GM19238 (cell line): ENCODE measurements around the gene TGM4.
"Not testable (repeated sequence)": the region's sequence is repeated elsewhere in the genome, so short reads cannot be mapped to it uniquely, and the experiment has no call there.

Experiments
- DNase-seq: peaks from one replicate; pipeline ENCODE4 v3.0.0; 2011; ENCODE audit warnings: low spot score; ENCODE audit not compliant: insufficient read length

TGM4 gene

GRCh38 chr3:44874308-44874707, at the start of gene TGM4:
Gene TGM4, plus strand, starts transcription at chr3:44874608. Its CDS starts 71 bp downstream, at chr3:44874679.
- DNase-seq, result no peak

GRCh38 chr3:44825264-44825925, 49.0 kb upstream of the TGM4 start:
- no peak for DNase-seq

GRCh38 chr3:44827196-44827595, 47.2 kb upstream of the TGM4 start:
- no peak for DNase-seq

GRCh38 chr3:44831232-44831631, 43.2 kb upstream of the TGM4 start:
- DNase-seq, result no peak

GRCh38 chr3:44832032-44832431, 42.4 kb upstream of the TGM4 start:
- no peak for DNase-seq

- no peak for DNase-seq
Measured at GRCh38 chr3:44832965-44833364, 41.4 kb upstream of the TGM4 start.

GRCh38 chr3:44833394-44833793, 41.0 kb upstream of the TGM4 start:
- no peak for DNase-seq

GRCh38 chr3:44835684-44836083, 38.7 kb upstream of the TGM4 start:
- DNase-seq, result no peak

GRCh38 chr3:44842376-44842775, 32.0 kb upstream of the TGM4 start:
- no peak for DNase-seq

GRCh38 chr3:44845528-44846520, 28.6 kb upstream of the TGM4 start:
- DNase-seq, result no peak

GRCh38 chr3:44848634-44849033, 25.8 kb upstream of the TGM4 start:
- DNase-seq, result no peak

- DNase-seq, result not testable (repeated sequence)
Measured at GRCh38 chr3:44856663-44857062, 17.7 kb upstream of the TGM4 start.

- no peak for DNase-seq
Measured at GRCh38 chr3:44860117-44860516, 14.3 kb upstream of the TGM4 start.

- peak; percentile 95 for DNase-seq
Measured at GRCh38 chr3:44861412-44862225, 12.8 kb upstream of the TGM4 start, which contains the start of gene TMEM42. Gene TMEM42, plus strand, starts transcription at chr3:44861912. Its CDS starts 13 bp downstream, at chr3:44861925.

GRCh38 chr3:44862226-44862637, 12.2 kb upstream of the TGM4 start:
- DNase-seq, result no peak

- no peak for DNase-seq
Measured at GRCh38 chr3:44865272-44866035, 9.0 kb upstream of the TGM4 start.

- DNase-seq, result no peak
Measured at GRCh38 chr3:44867421-44868111, 6.8 kb upstream of the TGM4 start.

- DNase-seq, result no peak
Measured at GRCh38 chr3:44870375-44871061, 3.9 kb upstream of the TGM4 start.

GRCh38 chr3:44875596-44875995, 1.2 kb downstream of the TGM4 start:
- no peak for DNase-seq

- DNase-seq, result no peak
Measured at GRCh38 chr3:44877333-44877732, 2.9 kb downstream of the TGM4 start.
